Esophagus squamous epithelium (tissue), 4 donors: ENCODE measurements around the gene SPATA6.

Source experiments
- CTCF ChIP-seq, 6 experiments: fragments of 450-650 bp in 4 of 6; fragments of 200-600 bp in 2 of 6; sonication (generic) in 2 of 6; IDR thresholded peaks; one replicate each; pipeline ENCODE4 v1.5.1; 2016 to 2019; ENCODE audit warnings: antibody characterized with exemption in 6 of 6, mild to moderate bottlenecking in 4 of 6, moderate library complexity in 4 of 6
- POLR2A ChIP-seq, 4 donors: fragments of 450-650 bp; IDR thresholded peaks; one replicate each; pipeline ENCODE4 v1.6.1; 2017; ENCODE audit warnings: antibody characterized with exemption in 4 of 4, mild to moderate bottlenecking in 4 of 4, moderate library complexity in 3 of 4

- TF ChIP-seq POLR2A (IDR thresholded peaks at IDR 0.05) (no peak), CTCF (IDR thresholded peaks at IDR 0.05) (no peak)
These were observed 75.8 kb downstream of the SPATA6 start for GRCh38 chr1:48396208-48396607.
